Esophagus squamous epithelium (tissue), 4 donors: ENCODE results near the gene RNLS.

Experiments used
- POLR2A ChIP-seq, 4 donors: fragments of 450-650 bp; IDR thresholded peaks; one replicate each; pipeline ENCODE4 v1.6.1; 2017; ENCODE audit warnings: antibody characterized with exemption in 4 of 4, mild to moderate bottlenecking in 4 of 4, moderate library complexity in 3 of 4
- TF ChIP-seq, protein P1 (sequence below), 6 experiments: fragments of 450-650 bp in 4 of 6; fragments of 200-600 bp in 2 of 6; sonication (generic) in 2 of 6; IDR thresholded peaks; one replicate each; pipeline ENCODE4 v1.5.1; 2016 to 2019; ENCODE audit warnings: antibody characterized with exemption in 6 of 6, mild to moderate bottlenecking in 4 of 6, moderate library complexity in 4 of 6

DNA sequence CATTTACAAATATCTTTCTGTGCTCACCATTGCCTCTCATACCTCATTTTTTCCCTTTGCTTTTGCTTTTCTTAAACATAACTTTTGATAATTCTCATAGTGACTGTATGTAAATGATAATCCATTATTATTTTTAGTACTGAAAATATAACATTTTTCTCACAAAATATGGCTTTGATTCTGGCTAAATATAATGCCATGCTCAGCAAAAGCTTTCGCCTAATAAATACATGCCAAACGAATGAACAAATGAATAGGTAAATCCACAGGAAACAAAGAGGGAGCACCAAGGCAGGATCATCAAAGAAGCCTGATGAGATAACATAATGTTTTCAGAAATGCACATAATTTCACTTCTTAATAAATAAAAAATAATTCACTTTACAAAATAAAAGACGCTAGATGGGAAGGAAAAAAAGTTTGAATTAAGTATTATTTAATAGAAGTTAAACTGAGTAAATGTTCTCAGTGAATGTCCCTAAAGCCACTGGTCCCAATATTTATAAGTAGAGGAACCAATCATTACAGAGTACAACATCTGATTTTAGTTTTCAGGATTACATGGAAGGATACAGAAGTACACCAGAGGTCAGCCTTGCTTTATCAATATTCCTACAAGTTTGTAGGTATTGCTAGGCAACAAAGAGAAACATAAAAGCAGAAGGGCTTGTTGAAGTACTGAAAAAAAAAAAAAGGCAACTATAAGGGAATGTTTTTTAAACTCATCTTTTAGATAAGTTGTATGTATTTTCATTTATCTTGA, 52.3 kb downstream of the RNLS start:
- no peak for TF ChIP-seq POLR2A (IDR thresholded peaks at IDR 0.05)
- TF ChIP-seq, protein P1, sequence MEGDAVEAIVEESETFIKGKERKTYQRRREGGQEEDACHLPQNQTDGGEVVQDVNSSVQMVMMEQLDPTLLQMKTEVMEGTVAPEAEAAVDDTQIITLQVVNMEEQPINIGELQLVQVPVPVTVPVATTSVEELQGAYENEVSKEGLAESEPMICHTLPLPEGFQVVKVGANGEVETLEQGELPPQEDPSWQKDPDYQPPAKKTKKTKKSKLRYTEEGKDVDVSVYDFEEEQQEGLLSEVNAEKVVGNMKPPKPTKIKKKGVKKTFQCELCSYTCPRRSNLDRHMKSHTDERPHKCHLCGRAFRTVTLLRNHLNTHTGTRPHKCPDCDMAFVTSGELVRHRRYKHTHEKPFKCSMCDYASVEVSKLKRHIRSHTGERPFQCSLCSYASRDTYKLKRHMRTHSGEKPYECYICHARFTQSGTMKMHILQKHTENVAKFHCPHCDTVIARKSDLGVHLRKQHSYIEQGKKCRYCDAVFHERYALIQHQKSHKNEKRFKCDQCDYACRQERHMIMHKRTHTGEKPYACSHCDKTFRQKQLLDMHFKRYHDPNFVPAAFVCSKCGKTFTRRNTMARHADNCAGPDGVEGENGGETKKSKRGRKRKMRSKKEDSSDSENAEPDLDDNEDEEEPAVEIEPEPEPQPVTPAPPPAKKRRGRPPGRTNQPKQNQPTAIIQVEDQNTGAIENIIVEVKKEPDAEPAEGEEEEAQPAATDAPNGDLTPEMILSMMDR (IDR thresholded peaks at IDR 0.05), result no peak
